Smooth muscle cell of bladder (primary cell): ENCODE results near the gene ORAI3. TPM values are rescaled to one million over a fixed set of nuclear protein-coding genes. Genes with fewer than 3 reads are reported as not detected.

ENCODE experiments used
- total RNA-seq: library from RNA; depleted of rRNA; stranded (reverse); fragments of >200 nt; gene quantifications from 2 replicates; pipeline ENCODE4 v1.2.3, GENCODE V29; 2014

The ORAI3 gene
- 42.8 and 51.3 TPM in 2 replicates for total RNA-seq

DNA sequence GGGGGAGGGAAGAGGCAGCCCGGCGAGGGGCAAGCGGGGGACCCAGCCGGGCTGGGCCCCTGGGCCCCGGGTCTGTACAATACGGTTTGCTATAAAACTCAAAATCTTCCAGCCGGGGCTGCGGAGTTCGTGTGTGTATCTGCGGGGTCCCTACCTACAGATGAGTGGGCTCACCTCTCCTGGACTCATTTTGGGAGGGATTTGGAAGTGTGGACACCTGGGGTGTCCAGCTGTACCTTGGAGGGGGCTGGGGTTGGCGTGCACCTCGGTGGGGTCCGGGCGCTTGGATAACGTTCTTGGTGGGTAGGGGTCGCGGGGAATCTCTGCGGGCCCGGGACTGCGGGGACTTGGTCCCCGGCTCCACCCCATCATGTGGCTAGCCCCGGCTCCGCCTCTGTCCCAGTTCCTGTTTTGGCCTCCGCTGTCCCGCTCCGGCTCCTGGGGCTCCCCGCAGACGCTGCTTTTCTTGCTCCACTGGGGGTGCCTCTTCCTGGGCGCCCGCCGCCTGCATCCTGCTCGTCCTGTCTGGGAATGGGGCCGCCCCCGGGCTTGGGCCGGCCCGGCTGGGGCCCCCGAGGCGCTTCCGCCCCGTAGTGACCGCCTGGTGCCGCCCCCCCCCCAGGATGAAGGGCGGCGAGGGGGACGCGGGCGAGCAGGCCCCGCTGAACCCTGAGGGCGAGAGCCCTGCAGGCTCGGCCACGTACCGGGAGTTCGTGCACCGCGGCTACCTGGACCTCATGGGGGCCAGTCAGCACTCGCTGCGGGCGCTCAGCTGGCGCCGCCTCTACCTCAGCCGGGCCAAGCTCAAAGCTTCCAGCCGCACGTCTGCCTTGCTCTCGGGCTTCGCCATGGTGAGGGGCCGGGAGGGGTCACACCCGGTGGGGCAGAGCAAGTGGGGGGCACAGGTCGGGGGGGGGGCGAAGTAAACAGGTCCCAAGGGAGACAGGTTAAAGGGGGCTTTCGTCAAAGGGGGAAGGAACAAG, at the start of gene ORAI3:
Gene ORAI3 (plus strand): TSS at position 402 of the 983 bp plus-strand sequence. CDS start 222 bp downstream, at position 624.

DNA sequence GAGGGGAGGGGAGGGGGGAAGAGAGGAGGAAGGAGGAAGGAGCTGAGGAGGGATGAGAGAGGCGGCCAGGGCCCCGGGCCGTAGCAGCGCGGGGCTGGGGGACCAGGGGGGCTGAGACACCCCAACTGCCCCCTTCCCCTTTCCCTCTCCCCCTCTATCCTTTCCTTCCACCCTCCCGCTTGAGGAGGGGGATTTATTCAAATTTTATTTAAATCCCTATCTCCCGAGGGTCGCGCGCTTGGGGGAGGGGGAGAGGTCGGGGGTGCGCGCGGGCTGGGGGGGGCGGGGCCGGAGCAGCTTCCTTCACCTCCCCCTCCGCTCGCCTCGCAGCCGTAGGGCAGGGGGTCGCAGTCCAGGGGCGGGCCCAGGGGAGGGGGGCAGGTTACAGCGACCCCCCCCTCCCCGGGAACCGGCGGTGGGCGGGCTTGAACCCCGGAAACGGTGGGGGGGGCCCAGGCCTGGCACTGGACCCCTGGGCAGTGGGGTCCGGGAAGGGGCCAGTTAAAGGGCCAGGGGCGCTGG, 25.3 kb upstream of the ORAI3 start, which contains the start of gene FBXL19:
Gene FBXL19 (plus strand): TSS at position 19 of the 522 bp plus-strand sequence. CDS start 2,183 bp downstream, outside the sequence.

DNA sequence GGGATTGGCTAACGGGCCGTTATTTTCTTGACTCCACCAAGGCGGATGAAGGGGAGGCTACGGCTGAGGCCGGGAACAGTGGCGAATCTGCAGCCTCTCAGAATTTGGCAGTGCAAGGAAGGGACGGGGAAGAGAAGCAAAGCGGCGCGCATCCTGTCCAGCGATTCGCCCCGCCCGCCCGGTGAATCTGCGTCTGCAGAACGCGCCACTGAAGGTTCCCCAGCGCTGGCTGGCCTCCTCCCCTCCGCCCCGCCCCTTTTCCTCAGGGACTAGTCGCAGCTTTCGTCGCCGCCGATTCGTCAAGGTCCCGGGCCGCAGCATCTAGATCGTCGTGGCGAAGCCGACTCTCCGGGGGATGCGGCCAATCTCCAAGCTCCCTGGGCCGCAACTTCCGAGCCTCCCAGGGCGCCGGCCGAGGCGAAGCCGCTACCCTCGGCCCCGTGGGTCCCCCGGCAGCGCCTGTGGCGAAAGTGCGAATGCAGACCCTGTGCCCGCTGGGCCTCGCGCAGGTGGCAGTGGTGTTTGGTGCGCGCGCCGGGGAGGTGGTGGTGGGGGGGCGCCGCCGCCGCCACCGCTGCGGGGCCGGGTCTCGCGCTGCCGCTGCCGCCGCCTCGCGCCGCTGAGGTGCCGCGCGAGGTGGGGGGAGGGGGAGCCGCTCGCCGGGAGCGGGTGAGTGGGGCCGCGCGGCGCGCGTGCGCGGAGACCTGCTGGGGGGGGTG, 8.7 kb downstream of the ORAI3 start, which contains the start of gene SETD1A:
Gene SETD1A (plus strand): TSS at position 299 of the 719 bp plus-strand sequence. CDS start 978 bp downstream, outside the sequence.

GRCh38 chr16:30984669-30985400, 36.0 kb downstream of the ORAI3 start, which contains the start of gene HSD3B7:
Gene HSD3B7, plus strand, starts transcription at chr16:30985207. Its CDS starts 452 bp downstream, at chr16:30985659.

Other genes with a start within 250 kb of the ORAI3 start
- 9.8 and 20.4 TPM in 2 replicates for gene SRCAP, start 249.9 kb upstream of the ORAI3 start, total RNA-seq
- gene PHKG2, start 200.6 kb upstream of the ORAI3 start, total RNA-seq = 16.5 and 16.9 TPM in 2 replicates
- 1.8 and 2.4 TPM in 2 replicates for gene CFAP119, start 187.0 kb upstream of the ORAI3 start, total RNA-seq
- gene RNF40, start 186.7 kb upstream of the ORAI3 start, total RNA-seq = 53.8 and 63.1 TPM in 2 replicates
- gene ZNF629, start 161.9 kb upstream of the ORAI3 start, total RNA-seq = 6.4 and 8.5 TPM in 2 replicates
- gene BCL7C, start 55.0 kb upstream of the ORAI3 start, total RNA-seq = 28.9 and 29.9 TPM in 2 replicates
- 1.6 and 1.7 TPM in 2 replicates for gene CTF1, start 52.5 kb upstream of the ORAI3 start, total RNA-seq
- 11.5 and 15.9 TPM in 2 replicates for gene FBXL19, start 25.5 kb upstream of the ORAI3 start, total RNA-seq
- gene SETD1A, start 8.7 kb downstream of the ORAI3 start, total RNA-seq = 1.3 and 2.3 TPM in 2 replicates
- 28.3 and 34.6 TPM in 2 replicates for gene HSD3B7, start 36.1 kb downstream of the ORAI3 start, total RNA-seq
- gene STX1B, start 61.6 kb downstream of the ORAI3 start, total RNA-seq = 0.71 and 0.83 TPM in 2 replicates
- 30.3 and 33.2 TPM in 2 replicates for gene STX4, start 84.5 kb downstream of the ORAI3 start, total RNA-seq
- 9.2 and 9.8 TPM in 2 replicates for gene ZNF668, start 125.2 kb downstream of the ORAI3 start, total RNA-seq
- 9.4 and 12.4 TPM in 2 replicates for gene ZNF646, start 125.4 kb downstream of the ORAI3 start, total RNA-seq
- gene PRSS53, start 139.9 kb downstream of the ORAI3 start, total RNA-seq = 1.00 and 3.0 TPM in 2 replicates
- 84.6 and 122 TPM in 2 replicates for gene VKORC1, start 145.7 kb downstream of the ORAI3 start, total RNA-seq
- gene BCKDK, start 159.3 kb downstream of the ORAI3 start, total RNA-seq = 11.7 and 15.9 TPM in 2 replicates
- gene KAT8, start 168.6 kb downstream of the ORAI3 start, total RNA-seq = 31.9 and 39.1 TPM in 2 replicates
- gene PRSS8, start 186.7 kb downstream of the ORAI3 start, total RNA-seq = under 0.01 TPM in 1 of 2 replicates, not detected in the other
- gene PRSS36, start 201.0 kb downstream of the ORAI3 start, total RNA-seq = 0.09 and 0.14 TPM in 2 replicates
- gene FUS, start 231.1 kb downstream of the ORAI3 start, total RNA-seq = 20.3 and 29.1 TPM in 2 replicates